ENCODE measurements around the gene THUMPD3. TPM values are rescaled to one million over a fixed set of nuclear protein-coding genes. Genes with fewer than 3 reads are reported as not detected.

THUMPD3 gene
- total and polyA plus RNA-seq, 2 of the 13 experiments (the other 11 are each of a cell fraction or from before 2014, with no cell fraction given): 31.2 to 44.1 TPM

GRCh38 chr3:9404680-9405079 is 41.8 kb downstream of the THUMPD3 start (continued):
- TF ChIP-seq DZIP1 (CRISPR knock-in tag; IDR thresholded peaks at IDR 0.05) (no peak), SMYD3 (CRISPR knock-in tag; IDR thresholded peaks at IDR 0.05) (no peak)

GRCh38 chr3:9405756-9406155 is 42.9 kb downstream of the THUMPD3 start:
- no TSS peak for BruUV-seq (replicated peaks)
- 48% methylated on average over 3 of the region's 3 CpGs for WGBS (ENCODE audit: low lambda C conversion rate)
- H3K4me1 ChIP-seq (ENCODE audit: insufficient read depth, low read length): peaks cover 99% of the 10 kb centered on the region
- POLR2A ChIA-PET: interaction anchor here (1.5 to 1.7 kb wide), 2 partner anchors 9 to 43 kb away, joined by 6 to 8 read pairs; partner anchors contain the start of genes SETD5 and THUMPD3
- FAIRE-seq: no peak
- no peak overlapping the region for H3K4me3 ChIP-seq (replicated peaks in 1 of 3; ENCODE audit: insufficient read depth in 1 of 3, low read depth in 2 of 3, low read length in 3 of 3)
- no peak overlapping the region for H3K27ac ChIP-seq (ENCODE audit: extremely low read length, insufficient read depth, low read length)
- peaks cover 0 to 6% of the 10 kb centered on the region in 2 experiments; a peak in 1 of 5 replicates for H3K36me3 ChIP-seq (replicated peaks in 1 of 2; ENCODE audit: control insufficient read depth in 1 of 2, insufficient read depth in 2 of 2, low read length in 2 of 2)
- H3K27me3 ChIP-seq (ENCODE audit: control insufficient read depth in 1 of 2, insufficient read depth in 2 of 2, low read length in 2 of 2): no peaks in the 10 kb centered on the region
- in situ Hi-C loops (cut with HindIII; ENCODE audit: extremely low pct_ligation_motif_present, low pct_unique_long_range_greater_than_20kb) (no loop called here), intact Hi-C loops (cut with micrococcal nuclease; ENCODE audit: unreplicated experiment) (no loop called here)
- H3K4me2 ChIP-seq (ENCODE audit: low read depth, low read length): peak overlapping the region; percentile 30; the same call in 1 of the 2 replicates
- no peak for TF ChIP-seq SYNCRIP (IDR thresholded peaks at IDR 0.05; ENCODE audit: insufficient read depth, low read depth, low read length)
- no peak for TF ChIP-seq ZNF264 (CRISPR knock-in tag; IDR thresholded peaks at IDR 0.05)
- no peak for TF ChIP-seq LRRFIP1 (CRISPR knock-in tag; conservative IDR thresholded peaks at IDR 0.05)
- TF ChIP-seq ZNF678 (CRISPR knock-in tag; IDR thresholded peaks at IDR 0.05): no peak
- peaks cover 99% of the 10 kb centered on the region for H3K79me2 ChIP-seq (ENCODE audit: insufficient read depth, low read length)
- no peak overlapping the region for H2AFZ ChIP-seq (ENCODE audit: low read length)
- DNase-seq (ENCODE audit: low spot score): no peak
- no peaks in the 10 kb centered on the region for H3K9me3 ChIP-seq (ENCODE audit: low read length)
- peaks cover 98% of the 10 kb centered on the region for H4K20me1 ChIP-seq (ENCODE audit: insufficient read depth, low read length)
- no peak for ATAC-seq
- CTCF ChIA-PET (ENCODE audit: low intra/inter-chr PET ratio, low total read pairs): no interaction called here
- no peak overlapping the region for H3K9ac ChIP-seq (ENCODE audit: insufficient read depth, low read depth, low read length)

Data from HepG2 (cell line).